Activated CD8-positive, alpha-beta memory T cell treated with anti-CD3 and anti-CD28 coated beads, Interleukin-2, amount 50 U/mL, for 4 hours (primary cell): ENCODE data around the gene DAAM1.

Source experiments
- DNase-seq: peaks from one replicate; pipeline ENCODE4 v3.0.0-alpha.2; 2020

Gene DAAM1

DNA sequence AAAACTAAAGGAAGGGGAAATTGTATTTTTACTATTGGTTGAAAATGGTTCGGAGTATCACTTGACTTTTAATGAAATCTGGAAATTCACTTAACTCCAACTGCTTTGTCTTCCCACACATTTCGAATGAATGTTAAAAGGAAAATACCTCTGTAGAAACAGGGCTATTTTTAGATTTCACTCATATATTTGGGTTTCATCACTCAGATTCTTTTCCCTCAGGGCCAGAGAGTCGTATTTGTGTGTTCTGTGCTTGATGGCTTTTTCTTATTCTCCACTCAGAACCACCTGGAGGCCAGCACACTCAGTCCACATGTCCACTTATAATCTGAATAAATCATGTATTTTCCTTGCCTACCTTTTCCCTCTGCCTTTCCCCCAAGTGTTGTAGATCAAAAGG lies 40.0 kb downstream of the DAAM1 start:
- DNase-seq = no peak

DNA sequence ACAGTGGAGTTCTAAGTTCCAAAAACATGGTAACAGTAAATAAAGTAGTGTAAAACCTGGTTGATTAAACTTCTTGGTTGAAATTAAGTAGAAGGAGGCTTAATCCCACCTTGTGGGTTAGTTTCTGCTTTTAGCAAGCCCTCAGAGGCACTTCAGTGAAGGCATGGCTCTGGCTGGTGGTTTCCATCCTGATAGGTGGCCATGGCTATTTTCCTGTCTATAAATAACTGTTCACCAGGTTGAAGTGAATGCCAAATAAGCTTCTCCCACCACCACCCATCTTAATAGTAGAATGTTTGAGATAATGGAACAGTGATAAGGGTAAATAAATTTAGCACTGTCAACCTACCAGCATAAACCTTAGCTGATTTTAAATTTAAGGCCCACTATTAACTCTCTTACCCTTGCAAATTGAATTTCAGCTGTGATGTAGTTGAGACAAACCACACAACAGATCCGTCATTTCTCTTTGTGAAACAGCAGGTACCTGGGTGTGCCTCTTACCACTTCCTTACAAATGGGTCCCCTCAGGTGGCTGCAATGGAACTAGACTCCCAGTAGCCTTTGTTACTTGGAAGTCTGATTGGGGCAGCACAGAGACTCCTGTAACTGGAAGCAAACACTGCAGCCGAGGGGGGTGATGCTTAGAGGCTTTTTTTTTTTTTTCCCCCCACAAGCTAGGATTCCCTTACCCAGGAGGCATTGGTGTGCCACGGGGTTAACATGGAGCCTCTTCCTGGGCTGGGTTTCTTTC lies 41.4 kb downstream of the DAAM1 start:
- no peak for DNase-seq

DNA sequence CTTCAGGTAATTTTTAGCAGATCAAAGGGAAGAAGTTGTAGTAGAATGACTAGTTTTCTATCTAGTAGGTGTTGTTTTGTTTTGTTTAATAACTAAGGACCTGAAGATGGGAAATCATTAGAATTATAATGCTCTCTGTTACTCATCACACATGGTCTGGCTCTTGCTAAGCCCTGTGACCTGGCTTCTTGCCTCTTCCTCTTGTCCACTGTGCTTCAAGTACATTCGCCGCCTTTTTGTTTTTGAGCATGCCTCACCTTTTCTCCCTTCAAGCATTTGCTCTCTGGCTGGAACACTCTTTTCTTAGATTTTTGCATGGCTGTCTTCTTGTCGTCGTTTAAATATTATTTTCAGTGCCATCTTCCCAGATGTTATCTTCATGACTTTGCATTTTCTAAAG lies 47.7 kb downstream of the DAAM1 start:
- DNase-seq = no peak

DNA sequence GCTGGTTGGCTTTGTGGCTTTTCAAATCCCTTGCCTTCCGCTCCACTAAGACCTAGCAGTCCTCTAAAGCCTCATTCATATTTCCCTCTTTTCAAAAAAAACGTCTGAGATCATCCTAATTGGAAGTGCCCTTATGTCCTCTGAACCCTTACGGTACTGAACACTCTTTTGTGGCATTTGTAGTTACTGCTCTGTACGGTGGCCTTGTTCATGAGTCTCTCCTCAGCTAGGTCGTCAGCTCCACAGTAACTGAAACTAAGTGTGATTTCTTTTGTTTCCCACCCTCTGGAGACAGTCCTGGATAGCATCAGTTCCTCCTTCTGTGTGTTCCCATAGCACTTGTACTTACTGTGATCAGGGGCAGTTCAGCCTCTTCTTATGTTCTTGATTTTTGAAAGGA lies 49.7 kb downstream of the DAAM1 start:
- DNase-seq = no peak

DNA sequence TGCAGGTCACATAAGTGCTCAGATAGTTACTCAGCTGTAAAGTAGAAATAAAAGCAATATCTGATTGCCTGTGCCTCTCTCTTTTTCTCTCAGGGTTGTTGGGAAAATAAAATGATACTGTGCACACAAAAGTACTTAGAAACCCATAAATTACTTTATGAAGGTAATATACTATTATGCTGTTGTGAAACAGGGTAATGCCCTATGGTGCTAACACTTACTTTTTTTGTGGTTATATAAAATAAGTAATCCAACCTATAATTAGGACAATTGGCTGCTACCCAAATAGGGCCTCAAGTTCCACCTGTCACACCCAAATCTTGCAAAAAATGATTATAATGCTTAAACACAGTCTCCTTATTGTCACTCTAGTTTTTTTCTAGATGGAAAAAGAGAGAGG lies 50.6 kb downstream of the DAAM1 start:
- DNase-seq = no peak

DNA sequence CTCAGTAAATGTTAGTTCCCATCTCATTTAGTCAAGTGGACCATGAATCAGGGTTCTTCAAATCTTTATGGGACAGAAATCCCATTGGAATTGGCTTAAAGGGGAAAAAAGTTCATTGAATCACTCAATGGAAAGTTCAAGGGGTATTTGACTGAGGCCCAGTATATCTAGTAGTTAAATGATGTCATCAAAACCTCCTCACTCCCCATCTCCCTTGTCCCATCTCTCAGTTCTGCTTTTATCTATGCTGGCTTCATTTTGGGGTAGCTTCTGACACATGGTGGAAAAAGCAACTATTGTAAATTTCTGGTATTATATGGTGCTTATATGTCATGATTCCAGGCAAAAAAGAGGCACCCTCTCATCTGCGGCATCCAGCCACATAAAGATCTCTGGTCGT lies 51.9 kb downstream of the DAAM1 start:
- no peak for DNase-seq

DNA sequence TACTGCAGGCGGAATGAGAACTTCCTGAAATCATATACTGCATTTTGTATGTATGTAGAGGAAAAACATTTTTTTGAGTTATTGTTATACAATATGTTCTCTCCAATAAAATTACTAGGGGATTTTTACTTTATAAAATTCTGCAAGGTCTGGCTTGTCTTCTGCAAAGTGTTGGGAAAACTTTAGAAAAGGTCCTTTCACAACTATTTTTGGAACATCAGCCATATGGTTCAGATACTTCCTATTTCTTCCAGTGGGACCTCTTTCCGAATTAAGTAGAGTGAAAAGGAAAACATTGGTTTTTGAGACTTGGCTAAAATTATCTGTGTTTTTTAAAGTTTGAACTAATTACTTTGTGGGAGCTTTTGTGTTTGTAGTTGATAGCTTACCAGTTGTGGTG lies 52.7 kb downstream of the DAAM1 start:
- DNase-seq = no peak

DNA sequence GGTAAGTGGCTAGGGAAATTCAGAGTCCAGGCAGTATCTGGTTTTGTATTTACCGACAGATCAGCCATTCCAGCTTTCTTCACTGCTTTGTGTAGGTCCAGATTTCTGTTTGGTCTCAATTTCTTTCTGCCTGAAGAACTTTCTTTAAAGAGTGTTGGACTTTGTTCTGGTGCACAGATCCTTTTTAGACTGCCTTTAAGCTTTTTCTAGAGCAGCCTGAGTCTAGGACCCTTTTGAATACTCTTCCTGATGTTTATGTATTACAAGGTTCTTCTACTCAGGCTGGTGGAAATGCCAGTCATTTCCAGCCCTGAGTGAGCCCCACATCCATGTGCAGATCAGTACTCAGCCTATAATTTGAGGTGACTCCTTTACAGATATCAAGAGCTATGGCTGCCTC lies 54.7 kb downstream of the DAAM1 start:
- DNase-seq = no peak

DNA sequence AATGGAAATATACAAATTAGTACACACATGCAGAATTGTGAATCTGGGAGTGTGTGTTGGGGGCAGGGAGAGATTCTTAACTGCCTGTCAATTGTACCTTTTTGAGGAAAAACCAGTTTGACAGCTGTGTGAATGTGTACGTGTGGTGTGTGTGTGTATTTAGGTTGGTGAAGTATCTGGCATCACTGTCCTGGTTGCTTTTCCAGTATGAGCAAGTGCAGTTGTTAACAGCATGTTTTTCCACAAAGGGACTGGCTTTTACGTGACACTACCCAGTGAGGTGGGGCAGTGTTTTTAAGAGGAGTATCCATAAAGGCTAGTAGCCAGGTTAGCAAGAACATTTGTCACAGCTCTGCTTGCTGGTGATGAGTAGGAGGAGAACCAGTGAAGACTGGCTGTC lies 56.1 kb downstream of the DAAM1 start:
- no peak for DNase-seq

DNA sequence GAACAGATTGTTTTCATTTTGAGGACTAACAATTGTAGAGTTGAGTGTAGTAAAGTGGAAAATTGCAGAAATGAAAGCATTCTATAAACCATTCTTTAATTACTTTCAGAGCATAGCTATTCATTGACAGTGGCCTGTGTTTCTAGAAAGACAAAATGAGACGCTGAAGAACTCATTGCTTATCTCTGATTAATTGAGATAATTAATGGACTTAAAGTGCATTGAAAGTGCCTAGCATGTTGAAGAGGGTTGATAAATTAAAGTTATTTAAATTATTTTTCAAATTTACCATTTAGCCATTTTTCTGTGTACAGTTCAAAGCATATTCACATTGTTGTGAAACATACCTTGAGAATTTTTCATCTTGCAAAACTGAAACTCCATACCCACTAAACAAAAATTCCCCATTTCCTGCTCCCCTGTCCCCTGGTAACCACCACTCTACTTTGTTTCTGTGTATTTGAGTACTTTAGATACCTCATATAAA lies 57.4 kb downstream of the DAAM1 start:
- DNase-seq = no peak

DNA sequence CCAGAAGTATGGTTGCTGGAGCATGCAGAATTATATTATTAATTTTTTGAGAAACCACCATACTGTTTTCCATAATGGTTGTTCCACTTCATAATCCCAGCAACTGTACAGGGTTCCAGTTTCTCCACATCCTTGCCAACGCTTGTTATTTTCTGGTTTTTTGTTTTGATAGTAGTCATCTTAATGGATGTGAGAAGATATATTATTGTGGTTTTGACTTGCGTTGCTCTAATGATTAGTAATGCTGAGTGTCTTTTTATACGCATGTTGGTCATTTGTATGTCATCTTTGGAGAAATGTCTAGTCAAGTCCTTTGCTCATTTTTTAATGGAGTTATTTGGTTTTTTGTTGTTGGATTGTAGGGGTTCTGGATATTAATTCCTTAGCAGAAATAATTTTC lies 58.1 kb downstream of the DAAM1 start:
- no peak for DNase-seq

DNA sequence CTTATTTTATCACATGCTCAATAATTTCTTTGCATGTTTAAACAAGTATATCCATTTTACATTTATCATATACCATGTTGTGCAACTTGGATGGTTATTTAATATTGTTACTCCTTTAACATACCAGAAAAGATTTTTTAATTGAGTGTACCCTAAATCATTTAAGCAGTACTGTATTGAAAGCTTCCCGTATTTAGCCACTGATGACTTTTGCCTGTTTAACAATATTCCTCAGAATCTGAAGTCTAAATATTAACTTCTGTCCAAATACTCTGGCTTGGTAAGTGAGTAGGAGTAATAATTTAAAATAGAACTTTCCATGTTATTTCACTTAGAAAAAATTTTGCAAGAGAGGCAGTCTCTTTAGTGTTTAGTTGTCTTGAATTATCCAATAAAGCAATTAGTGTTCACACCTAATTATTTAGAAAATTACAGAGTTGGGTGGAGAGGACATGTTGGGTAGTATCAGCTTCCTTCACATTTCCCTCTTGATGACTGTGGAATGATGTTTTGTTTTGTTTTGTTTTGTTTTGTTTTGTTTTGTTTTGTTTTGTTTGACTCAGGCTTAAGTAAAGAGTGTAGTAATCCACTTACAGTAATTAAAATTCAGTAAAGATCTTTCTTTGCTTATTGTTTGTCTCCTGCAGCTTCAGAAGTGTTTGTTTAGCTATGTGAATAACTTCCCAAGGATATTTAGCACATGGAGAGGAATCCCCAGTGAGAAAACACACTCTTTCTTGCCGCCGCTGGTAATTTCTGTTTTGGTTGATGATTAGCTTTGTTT lies 59.5 kb downstream of the DAAM1 start:
- no peak for DNase-seq

DNA sequence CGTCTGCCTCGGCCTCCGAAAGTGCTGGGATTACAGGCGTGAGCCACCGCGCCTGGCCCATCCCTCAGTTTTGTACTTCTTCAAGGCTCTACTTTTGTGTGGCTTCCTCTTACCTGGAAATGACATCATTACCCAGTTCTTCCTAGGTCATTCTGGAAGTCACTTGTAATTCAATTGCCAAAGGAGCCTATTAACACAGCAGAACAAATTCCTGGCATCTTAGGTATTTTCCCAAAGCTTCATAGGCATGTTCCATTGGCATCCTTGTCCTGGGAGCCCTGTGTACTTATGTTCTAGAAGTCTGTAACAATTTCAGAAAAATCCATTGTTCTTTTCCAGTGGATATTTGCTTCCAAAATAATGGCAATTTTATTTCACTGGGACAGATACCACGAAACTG lies 60.6 kb downstream of the DAAM1 start:
- DNase-seq = no peak

DNA sequence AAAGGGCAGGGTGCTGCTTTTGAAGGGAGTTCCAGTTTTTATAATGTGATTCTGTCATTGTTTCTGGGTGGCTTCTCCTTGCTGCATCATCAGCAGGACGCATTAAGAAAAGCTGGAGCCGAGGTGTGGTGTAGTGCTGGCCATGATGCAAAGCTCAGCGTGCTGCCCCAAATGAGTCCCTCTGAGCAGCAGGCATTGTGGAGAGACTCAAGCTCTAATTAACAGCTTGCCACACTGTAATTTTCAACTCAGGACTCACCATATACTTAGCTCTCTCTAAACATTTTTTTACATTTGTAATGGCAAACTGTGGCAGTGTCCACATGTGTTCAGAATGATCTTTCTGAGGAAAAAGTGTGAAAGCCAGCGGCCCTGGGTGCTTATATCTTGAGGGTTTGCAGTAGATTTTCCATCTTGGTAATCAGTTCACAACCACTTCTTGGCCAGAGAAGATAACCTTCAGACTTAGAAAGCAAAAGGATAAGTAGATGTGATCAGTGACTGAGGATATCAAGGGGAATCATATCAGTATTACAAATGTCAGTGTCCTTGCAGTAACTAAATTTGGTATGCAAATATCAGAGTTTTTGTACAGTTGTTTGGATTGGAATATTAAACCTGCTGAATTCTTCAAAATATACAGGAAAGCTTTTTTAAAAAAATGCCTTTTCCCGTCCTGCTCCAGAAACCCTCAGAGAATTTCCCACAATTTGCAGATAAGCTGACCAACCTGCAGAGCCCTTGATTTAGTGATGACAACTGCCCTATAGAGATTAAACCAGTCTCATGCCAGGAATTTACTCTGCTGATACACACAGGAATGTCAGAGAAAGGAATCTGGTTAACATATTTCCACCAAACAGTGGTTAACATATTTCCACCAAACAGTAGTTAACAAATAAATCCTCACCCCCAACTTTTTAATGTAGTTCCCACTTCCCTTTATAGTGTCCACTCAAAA lies 63.6 kb downstream of the DAAM1 start:
- no peak for DNase-seq

DNA sequence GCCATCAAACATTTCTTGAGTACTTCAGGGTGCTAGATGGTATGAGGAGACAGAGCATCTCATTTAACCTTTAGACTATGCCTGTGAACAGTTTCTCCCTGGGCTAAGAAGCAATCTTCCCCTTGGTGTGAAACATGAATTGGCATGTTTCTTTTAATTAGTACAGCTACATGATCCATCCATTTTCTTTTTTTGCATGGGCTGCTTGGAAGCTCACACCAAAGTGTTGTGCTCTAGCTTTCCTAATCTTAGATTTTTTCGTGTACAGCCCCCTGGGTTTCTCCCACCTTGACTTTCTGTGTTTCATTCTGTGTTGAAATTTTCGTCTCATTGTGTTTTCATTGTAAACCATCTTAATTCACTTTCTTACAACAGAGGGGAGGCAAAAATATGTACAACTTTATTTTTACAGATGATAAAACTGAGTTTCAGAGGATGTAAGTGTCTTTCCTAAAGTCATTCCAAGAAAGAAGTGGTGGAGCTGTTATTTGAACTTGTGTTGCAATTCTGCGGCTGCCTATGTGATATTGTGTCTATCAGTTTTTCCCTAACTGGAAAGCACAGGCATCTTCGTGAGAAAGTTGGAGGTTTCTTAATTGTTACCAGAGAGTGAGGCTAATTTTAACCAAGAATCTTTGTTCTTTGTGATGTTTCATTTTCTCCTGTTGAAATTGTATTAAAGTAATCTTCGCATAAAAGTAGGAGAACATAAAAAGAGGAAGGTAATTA lies 64.5 kb downstream of the DAAM1 start:
- no peak for DNase-seq

DNA sequence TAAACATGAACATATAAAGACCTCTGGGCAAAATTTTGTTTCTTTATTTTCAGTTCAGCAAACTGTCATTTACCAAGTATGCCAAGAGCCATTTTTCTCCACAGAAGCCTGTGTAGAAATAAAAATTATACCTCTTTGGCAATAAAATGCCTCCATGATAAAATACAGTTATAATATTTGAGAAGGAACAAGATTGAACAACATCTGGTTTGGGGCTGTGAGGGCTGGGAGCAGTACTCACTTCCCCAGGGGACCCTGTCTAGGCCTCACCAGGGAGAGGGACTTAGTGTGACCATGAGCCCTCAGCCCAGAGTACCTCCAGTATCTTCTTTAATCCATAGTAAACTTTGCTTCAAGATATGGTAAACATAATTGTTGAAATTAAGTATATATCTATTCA lies 65.1 kb downstream of the DAAM1 start:
- DNase-seq = no peak

DNA sequence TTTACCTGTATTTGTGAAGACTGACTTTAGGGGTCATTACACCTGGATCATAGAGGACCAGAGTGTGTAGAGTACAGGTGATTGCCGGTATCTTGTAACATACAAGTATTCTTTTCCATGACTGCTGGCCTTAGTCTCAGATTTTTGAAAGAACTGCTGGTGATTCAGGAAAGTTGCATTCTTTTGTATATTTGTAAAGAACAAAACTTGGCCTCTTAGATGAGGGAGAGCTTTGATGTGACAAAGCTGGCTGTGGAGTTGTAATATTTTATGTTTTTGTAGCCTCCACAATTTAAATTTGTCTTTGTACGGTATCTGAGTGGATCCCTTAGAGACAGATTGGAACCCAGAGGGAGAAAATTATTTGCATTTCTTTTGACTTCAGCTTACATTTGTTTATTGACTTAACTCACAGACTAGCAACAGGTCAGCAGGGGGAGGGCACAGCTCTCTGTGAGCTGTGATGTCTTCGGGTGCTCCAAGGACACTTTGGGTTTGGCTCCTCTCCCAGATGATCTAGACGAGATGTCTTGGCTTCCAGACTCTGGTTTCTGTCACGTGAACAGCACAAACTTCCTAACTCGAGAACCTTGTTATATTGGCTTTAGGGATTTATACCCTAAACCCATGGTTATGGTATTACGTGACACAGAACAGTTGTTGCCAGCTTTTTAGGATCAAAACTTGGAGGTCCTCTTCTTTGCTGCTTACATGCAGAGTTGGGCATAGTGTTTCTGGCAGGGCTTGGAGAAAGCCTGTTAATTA lies 65.9 kb downstream of the DAAM1 start:
- no peak for DNase-seq

DNA sequence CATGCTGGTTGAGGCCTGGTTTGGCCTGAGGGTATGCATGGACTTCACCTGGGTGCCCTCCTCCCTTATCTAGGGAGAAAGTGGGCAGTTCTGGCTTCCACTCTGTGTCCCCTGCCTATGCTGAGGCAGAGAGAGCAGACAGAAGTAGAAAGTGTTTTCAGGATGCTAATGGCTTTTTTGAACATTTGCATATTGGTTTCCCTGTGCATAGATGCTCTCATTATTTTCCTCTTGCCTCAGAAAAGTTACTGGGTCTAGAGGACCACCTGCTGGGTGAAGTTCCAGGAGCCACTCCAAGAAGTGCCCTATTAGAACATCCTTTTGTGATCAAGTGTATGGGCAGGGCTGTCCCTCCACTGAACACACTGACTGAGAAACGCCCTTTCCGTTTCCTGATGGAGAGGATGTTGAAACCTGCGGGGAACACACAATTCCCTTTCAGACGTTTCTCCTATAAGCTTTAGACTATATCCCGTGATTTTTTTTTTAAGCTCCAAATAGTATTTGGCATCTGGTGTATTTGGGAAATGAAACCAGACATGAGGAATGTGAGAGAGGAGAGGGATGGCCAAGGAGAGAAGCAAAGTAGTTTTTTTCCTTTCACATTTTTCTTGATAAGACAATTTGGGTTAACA lies 66.6 kb downstream of the DAAM1 start:
- DNase-seq = no peak

DNA sequence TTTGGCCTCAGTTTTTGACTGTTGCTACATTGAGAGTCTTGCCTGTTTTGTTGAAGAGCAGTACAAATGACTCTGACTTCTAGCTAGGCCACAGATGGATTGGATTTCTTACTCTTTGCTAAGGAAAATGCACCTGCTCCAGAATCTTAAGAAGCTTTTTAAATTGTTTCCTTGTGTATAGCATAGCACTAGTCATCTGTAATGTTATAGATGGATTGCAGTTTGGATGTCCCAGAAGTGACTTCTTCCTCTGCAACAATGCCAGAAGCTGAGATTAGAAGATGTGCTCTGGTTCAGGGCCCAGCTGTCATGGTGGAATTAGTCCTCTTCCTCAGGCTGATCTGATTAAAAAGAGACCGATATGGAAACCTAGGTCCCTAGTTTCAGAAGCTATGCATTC lies 67.9 kb downstream of the DAAM1 start:
- DNase-seq = no peak

DNA sequence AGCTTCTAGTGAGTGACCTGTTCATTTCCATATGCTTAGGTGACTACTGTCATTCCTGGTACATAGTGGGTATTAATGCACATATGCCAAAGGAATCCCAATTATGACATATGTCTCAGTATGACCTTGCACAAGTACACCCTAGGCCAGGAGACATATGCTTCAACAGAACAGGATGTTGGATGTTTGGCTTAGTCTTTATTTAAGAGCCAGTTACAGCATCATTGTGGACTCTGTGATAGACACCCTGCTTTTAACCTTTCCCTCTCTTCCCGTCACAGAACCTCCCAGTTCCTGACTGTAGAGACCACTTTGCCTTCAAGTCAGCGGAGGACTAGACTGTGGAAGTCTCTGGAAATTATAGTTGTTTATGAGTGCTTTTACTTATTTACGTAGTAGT lies 72.9 kb downstream of the DAAM1 start:
- no peak for DNase-seq

DNA sequence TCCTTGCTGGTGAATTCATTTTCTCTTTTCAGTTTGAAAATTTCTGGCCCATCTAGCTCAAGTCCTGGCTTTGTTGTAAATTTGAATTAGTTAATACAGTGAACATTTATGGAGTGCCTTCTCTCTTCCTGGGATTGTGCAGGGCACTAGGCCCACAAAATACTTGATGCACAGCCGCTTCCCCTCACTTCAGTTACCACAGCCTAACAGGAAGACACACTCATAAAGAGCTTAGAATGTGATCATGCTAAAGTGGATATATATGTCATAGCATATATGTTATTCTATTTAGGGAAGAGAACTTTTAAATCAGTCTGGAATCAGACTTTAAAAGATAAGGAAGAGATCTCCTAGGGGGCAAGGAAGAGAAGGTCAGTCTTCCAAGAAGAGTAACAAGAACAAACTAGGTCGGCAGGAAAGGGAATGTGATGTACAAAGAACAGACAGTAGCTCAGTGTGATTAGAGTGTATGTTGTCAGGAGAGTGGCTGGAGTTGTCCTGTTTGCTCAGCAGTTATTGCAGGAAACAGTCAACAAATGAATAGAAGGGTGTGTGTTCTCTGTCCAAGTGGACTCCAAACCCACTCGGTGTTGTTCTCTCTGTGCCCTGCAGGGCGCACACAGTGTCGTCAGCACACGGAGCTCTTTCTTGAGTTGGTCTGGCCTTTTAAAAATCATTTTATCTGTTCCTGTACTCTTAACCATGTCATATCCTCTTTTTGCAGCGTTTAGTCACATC lies 74.4 kb downstream of the DAAM1 start:
- no peak for DNase-seq
